Measurements from ENCODE around the gene CLMN.

DNA sequence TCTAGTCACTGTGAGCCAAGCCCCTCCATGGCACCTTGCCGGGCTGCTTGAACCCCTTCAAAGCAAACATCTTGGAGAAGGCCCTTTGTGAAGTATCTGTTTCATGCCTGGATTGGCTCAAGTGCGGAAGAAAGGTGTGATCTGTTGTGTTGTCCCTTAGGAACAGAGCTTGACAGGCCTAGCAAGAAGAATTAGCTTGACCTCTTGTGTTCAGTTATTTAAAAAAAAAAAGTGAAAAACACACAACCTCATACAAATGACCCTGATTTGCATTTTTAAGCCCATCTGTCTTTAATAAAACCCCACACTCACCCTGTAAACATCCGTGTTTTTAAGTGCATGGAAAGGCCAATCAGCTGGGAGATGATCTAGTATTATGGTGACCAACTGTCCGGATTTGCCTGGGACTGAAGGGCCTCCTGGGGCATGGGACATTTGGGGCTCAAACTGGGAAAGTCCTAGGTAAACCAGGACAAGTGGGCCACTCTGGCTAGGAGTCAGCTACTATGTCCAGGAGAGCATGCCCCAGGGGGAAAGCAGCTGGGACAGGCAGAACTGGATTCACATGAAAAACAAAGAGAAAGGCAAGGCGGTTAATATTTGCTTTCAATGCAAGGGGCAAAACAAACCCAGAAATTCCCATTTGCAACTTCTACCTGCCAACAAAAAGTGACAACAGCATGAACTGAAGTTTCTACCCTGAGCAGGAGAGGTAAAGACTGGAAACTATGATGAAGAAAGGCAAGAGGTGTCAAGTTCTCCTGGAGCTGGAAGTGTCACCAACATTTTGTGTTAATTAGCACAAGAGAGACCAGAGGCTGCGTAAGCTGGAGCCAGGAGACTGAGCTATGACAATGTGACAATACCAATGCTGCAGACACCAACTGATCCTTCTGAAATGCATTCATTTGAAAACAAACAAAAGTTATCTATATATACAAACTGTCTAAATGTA, 78.6 kb downstream of the CLMN start:
- TF ChIP-seq POLR2A (IDR thresholded peaks at IDR 0.05) (no peak), CTCF (IDR thresholded peaks at IDR 0.05) (no peak), POLR2AphosphoS5 (IDR thresholded peaks at IDR 0.05) (no peak)

Data from prostate gland (tissue), 2 donors.